HG03469 (cell line): ENCODE results near the gene GPRIN3.
"Not testable (repeated sequence)": the region's sequence is repeated elsewhere in the genome, so short reads cannot be mapped to it uniquely, and the experiment has no call there.

Experiments used
- ATAC-seq: cut with Tn5 transposase; IDR thresholded peaks from one replicate; pipeline ENCODE4 v1.9.1; 2021; ENCODE audit warnings: mild to moderate bottlenecking, moderate library complexity, moderate number of reproducible peaks; ENCODE audit not compliant: unreplicated experiment

GPRIN3 gene

GRCh38 chr4:89314291-89314690 lies 6.7 kb upstream of the GPRIN3 start:
- no peak for ATAC-seq

DNA sequence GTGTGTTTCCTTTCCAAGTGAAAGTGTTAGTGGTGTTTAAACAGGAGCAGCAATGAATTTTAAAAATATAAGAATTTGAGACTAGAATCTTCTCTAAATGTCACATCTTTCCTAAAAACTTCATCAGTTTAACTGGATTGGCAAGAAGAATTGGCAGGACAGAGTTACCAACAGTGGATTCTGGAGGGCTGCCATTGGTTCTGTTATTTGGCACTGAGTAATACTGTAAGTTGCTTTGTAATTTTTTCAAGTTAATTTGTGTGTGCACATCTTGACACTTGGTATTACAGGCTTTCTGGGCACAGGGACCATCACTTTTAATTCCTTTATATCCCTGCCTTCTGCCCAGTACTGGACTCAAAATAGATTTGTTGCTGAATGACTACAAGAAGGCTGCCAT lies 4.5 kb upstream of the GPRIN3 start:
- no peak for ATAC-seq

DNA sequence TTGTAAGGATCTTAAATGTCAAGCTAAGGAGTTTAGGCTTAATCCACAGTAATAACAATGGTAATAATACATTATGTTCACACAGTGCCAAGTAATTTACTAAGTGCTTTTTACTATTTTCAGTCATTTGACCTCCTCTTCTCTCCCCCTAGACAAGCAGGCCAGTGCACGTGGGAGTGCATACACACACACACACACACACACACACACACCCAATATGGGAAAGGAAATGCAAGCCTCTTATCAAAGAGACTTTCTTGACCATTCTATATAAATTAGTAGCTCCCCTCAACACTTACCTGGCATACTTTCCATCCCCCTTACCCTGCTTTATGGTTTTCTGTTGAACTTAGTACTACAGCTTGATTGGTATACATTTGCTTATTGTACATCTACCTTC lies 3.8 kb upstream of the GPRIN3 start:
- ATAC-seq: no peak

DNA sequence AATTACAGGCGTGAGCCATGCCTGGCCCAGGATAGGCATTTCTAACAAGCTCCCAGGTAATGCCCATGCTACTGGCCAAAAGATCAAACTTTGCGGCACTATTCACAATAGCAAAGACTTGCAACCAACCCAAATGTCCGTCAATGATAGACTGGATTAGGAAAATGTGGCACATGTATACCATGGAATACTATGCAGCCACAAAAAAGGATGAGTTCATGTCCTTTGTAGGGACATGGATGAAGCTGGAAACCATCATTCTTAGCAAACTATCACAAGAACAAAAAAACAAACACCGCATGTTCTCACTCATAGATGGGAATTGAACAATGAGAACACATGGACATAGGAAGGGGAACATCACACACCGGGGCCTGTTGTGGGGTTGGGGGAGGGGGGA lies 1.6 kb upstream of the GPRIN3 start:
- not testable (repeated sequence) for ATAC-seq

DNA sequence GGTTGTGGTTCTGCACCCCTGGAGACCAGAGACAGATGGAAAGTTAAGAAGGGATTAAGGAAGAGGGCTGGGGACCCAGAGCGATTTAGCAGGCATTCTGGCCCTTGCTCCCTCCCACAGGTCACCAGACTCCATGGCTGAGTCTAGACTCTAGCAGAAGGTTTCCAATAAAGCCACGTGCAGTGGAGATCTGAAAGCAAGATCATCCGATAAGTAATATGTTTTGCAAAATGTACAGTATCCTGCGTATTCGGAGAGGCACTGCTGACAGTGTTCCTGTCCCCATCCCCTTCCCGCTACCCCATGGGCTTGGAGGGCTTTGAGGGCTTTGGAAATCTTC lies 531 bp upstream of the GPRIN3 start:
- ATAC-seq: no peak

GRCh38 chr4:89307178-89307445 lies 488 bp downstream of the GPRIN3 start:
- no peak for ATAC-seq

DNA sequence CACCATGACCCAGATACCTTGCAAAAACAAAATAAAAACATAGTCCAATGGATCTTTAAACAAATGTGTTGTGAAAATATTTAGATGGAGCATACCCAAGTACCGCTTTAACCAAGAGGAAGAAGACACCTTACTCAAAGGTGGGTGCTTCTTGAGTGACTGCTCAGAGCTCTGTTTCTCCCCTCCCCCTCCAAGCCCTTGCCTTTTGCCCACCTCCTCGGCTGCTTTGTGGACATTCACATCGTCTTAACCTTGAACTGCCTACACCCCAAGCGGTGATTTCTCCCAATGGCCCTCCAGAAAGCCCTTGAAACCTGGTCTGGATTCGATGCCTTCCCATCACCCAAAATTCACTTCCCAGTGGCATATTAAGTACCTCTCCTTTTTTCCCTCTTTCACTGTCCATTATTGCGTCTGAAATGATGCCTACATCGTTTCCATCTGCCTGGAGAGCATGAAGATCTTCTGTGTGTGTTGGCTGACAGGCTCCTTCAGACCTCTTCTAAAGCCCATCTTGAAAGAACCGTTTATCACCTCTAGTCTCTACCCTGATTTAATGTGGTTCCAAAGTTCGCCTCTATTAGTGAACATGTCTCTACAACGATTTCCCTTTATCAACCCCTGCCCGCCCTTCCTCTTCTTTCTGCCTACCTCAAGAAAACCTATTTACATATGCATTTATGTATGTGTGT lies 968 bp downstream of the GPRIN3 start:
- no peak for ATAC-seq

DNA sequence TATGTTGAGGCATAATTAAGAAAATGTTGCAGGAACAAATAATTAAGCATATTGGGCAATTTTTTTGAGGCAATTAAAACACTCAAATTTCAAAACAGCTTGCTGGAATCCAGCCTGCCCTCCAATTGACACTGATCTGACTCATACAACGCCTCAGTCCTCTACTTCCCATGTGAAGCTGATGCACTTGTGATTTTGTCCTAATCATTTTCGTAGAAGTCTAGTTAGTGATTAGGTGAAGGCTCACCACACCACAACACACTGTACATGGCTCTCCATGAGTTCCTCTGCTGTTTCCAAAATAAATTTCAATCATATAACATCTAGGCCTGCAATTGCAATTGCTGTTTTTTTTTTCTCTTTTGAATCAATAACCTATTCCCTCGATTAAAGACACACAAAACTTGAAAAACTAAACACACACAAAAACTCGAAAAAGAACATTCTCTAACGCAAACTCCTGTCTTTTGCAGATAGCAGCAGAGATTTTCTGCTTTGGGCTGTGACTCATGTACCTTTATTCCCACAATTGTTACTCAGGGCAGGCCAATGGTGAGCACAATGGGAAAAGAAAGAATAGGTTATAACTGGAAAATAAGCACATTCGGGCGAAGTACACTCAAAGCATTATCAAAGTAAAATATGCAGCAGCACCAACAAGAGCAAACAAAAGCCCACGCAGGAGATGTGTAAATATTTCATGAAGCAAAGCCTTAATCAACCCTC lies 1.7 kb downstream of the GPRIN3 start:
- no peak for ATAC-seq

GRCh38 chr4:89305028-89305427 lies 2.6 kb downstream of the GPRIN3 start:
- no peak for ATAC-seq

DNA sequence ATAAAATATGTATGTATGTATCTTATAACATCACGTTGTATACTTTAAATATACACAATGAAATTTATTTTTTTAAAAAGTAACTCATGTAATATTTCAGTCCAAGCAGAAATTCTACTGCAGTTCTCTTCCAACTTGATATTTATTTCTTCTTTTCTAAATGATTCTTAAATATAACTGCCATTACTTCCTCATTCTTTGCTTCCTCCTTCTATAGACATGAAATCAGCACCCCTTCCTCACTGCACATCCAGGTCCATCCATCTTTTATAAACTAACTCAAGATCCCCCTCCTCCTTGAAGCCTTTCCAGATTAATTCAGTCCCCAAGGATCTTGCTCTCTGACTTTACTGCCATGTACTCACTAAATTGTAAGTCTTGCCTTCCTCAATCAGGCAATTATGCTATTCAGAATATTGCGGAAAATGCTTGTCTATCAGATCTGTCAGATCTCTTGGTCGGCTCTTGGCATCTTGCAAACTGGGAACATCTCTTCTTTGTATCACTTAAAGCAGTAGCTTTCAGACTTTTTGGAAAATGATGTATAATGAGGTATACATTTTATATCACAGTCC lies 3.7 kb downstream of the GPRIN3 start:
- ATAC-seq: no peak

DNA sequence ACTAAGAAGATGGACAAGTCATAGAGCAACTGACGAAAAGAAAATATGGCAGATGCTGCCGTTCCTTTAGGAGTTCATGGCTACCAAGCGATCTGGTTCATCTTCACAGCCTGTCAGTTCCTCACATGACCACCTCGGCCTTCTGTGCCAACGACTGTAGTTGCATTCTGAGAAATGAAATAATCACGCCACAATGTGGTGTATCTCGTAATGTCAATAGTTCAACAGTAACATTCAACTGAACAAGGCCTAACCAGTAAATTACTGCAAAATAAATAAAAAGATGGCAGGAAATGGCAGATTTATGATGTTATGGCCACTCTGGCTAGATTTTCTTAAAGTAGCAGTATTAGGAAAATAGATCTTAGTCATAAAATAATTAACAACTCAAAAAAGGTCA lies 4.4 kb downstream of the GPRIN3 start:
- ATAC-seq: no peak

DNA sequence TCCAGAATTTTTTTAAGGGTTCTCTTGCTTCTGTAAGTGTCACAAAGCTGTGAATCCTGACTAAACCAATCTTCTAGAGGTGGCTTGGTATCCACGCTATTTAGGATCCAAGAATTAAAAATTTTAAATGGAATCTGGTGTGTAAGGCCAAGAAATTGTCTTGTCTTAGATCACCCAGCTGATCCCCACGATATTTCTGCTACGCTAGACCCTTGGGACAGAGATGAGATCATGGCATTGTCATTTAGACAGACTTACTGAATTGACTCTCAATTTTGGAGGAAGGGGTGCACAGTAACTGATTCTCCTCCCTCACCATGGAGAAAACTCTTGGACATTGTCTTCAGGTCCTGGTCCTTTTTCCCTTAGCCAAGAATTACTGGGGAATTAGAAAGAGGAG lies 5.7 kb downstream of the GPRIN3 start:
- no peak for ATAC-seq

GRCh38 chr4:89301003-89301402 lies 6.6 kb downstream of the GPRIN3 start:
- ATAC-seq: no peak

DNA sequence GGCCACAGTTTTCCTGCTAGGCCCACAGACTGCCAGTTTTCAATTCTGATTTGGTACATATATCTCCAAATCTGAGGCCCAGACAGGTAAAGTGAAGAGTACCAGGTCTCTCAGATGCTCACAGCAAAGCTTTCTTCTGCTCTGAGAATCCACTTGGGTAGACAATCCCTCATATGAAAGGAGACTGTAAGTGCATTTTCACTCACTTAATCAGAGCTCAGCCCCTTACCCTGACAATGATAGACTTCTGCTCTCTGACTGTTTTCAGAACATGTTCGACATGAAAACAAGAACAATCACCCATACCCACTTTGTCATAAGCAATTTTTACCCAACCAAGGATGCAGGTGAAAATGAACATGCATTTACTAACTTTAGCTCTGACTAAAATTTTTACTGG lies 7.1 kb downstream of the GPRIN3 start:
- ATAC-seq: no peak

- no peak for ATAC-seq
Observed at GRCh38 chr4:89300060-89300459, 7.5 kb downstream of the GPRIN3 start.

DNA sequence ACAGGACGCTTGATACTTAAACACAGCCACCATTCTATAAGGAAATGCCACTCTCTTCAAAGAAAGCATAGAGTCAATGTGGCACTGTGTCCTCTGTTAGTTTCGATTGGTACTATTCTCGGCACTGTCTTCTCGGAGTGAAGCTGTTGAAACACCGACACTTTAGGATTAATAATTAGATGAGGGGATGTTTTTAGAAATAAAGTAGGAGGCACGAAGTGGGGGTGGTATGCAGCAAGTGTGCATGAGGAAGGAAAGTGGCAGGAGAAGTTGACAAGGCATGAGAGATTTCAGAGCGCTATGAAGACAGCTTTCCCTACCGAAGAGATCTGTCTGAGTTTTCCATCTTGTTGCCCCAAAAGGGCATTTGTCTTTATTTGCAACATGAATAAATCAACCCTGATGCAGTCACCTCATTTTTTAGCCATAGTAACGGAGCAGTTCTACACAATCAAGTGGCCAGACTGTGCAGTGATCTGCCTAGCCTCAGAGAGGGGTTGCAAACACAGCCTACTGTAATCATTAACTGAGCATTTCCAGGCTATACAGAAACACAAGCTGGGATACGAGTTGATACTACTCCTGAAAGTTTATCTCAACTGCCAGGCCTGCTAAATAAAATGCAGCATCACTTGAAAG lies 8.3 kb downstream of the GPRIN3 start:
- no peak for ATAC-seq

- ATAC-seq: no peak
Observed at GRCh38 chr4:89298788-89299152, 8.8 kb downstream of the GPRIN3 start.

- no peak for ATAC-seq
Observed at GRCh38 chr4:89298155-89298554, 9.4 kb downstream of the GPRIN3 start.

- no peak for ATAC-seq
Observed at GRCh38 chr4:89296896-89297295, 10.7 kb downstream of the GPRIN3 start.

DNA sequence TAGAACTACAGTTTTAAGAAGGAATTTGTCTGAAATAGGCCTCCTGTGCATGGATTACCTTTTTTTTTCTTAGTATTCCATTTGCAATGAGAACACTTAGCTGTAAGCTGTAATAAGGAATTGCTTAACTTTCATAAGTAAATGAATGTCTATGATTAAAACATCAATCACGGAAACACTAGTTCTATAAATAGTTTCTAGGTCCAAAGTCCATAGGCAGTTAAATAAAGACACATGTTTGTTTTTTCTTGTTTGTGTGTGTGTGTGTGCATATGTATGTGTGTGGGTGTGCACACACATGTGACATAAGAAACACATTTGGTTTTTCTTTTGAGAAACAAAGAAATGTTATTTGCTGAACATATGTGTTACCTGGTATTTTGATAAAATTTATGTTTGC lies 11.2 kb downstream of the GPRIN3 start:
- no peak for ATAC-seq

DNA sequence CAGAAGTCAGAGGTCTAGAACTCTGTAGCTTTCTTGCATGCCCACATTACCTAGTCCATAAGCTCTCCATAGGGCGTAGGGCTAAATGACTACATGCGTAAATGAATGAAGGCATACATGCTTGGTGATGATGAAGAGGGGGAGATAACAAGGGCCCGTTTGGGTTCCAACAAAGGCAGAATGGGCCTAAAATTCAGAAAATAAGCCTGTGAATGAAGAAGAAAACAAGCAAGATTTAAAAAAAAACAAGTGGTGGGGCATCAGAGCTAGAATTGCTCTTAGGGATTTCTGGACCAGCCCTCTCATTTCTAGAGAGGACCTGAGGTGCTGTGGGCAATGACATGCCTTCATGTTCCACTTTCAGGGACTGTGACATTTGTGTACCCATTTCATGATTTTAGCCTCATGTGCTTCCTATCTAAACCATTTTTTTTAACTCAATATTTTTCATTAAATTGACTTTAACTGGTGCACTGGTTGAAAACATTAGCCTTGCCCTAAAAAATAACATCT lies 12.1 kb downstream of the GPRIN3 start:
- no peak for ATAC-seq
